Measurements from ENCODE around the gene ZNF865.

The ZNF865 gene

DNA sequence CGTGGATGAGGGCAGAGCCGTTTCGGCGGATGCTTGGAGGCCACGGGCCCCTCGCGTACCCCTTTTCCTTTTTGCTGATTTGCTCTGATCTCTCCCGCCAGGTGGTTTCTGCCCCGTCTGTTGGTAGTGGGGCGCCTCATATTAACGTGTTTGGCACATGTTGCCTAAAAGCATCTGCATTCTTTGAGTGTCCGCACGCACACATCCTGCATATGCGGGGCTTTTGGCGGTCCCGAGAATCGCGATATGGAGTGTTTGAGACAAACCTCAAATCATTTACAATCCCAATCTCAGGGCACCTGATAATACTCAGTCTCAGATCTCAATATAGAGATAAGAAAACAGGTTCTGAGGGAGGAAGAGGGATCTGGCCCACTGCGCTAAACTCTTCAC, 50.2 kb downstream of the ZNF865 start:
- Histone ChIP-seq H3K9me3 (replicated peaks; ENCODE audit: insufficient read depth, low read length) (no peaks in the 10 kb centered on the region), H3K4me2 (ENCODE audit: low read depth, low read length) (peak overlapping the region; percentile 99), H3K27me3 (replicated peaks; ENCODE audit: insufficient read depth, low read length) (no peaks in the 10 kb centered on the region), H3K9me2 (replicated peaks; ENCODE audit: insufficient read depth, low read length) (no peaks in the 10 kb centered on the region), H3K4me1 (ENCODE audit: low read length) (peaks cover 20% of the 10 kb centered on the region; the same call in 1 of the 2 replicates), H3K4me3 (ENCODE audit: low read length) (peak overlapping the region; percentile 91), H3K27ac (ENCODE audit: low read length) (peak overlapping the region; percentile 99), H3K36me3 (replicated peaks; ENCODE audit: insufficient read depth, low read length) (no peaks in the 10 kb centered on the region), H3F3A (ENCODE audit: insufficient read depth, low read length) (peaks cover 4% of the 10 kb centered on the region; the same call in 1 of the 2 replicates), H4K20me1 (ENCODE audit: insufficient read depth, low read length) (peaks cover 41% of the 10 kb centered on the region), H3K79me2 (ENCODE audit: low read length) (peaks cover 58% of the 10 kb centered on the region), H2AFZ (ENCODE audit: low read length) (no peak overlapping the region), H3K9ac (ENCODE audit: low read length) (peak overlapping the region; percentile 100)
- TF ChIP-seq, protein P1, sequence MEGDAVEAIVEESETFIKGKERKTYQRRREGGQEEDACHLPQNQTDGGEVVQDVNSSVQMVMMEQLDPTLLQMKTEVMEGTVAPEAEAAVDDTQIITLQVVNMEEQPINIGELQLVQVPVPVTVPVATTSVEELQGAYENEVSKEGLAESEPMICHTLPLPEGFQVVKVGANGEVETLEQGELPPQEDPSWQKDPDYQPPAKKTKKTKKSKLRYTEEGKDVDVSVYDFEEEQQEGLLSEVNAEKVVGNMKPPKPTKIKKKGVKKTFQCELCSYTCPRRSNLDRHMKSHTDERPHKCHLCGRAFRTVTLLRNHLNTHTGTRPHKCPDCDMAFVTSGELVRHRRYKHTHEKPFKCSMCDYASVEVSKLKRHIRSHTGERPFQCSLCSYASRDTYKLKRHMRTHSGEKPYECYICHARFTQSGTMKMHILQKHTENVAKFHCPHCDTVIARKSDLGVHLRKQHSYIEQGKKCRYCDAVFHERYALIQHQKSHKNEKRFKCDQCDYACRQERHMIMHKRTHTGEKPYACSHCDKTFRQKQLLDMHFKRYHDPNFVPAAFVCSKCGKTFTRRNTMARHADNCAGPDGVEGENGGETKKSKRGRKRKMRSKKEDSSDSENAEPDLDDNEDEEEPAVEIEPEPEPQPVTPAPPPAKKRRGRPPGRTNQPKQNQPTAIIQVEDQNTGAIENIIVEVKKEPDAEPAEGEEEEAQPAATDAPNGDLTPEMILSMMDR (IDR thresholded peaks at IDR 0.05; ENCODE audit: low read length), result no peak
- TF ChIP-seq EZH2 (optimal IDR thresholded peaks at IDR 0.05; ENCODE audit: low read depth, low read length), result no peak
- TF ChIP-seq EZH2phosphoT487 (IDR thresholded peaks at IDR 0.05; ENCODE audit: low read length), result no peak
- no peak for DNase-seq

DNA sequence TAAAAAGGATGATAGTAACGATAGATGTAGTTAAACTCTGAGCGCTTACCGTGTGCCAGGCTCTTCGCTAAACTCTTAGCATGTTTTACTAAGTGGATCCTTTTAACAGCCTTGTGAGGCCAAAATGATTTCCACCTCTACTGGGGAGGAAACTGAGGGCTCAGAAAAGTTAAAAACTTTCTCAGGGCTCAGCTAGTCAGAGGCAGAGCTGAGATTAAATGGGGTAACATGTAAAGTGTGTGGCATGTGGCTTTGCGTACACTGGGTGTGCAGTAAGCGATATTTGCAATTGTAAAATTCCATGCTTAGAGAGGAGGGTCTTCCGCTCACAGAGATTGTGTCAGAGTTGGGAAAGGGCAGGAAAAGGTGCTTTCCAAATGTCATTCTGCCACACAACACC, 51.1 kb downstream of the ZNF865 start:
- Histone ChIP-seq H3F3A (ENCODE audit: insufficient read depth, low read length) (peaks cover 4% of the 10 kb centered on the region; the same call in 1 of the 2 replicates), H3K4me2 (ENCODE audit: low read depth, low read length) (peak overlapping the region; percentile 99), H3K27me3 (replicated peaks; ENCODE audit: insufficient read depth, low read length) (no peaks in the 10 kb centered on the region), H3K9ac (ENCODE audit: low read length) (peak overlapping the region; percentile 100), H3K4me3 (ENCODE audit: low read length) (peak overlapping the region; percentile 91), H3K27ac (ENCODE audit: low read length) (peak overlapping the region; percentile 99; the same call in 1 of the 2 replicates), H3K9me2 (replicated peaks; ENCODE audit: insufficient read depth, low read length) (no peaks in the 10 kb centered on the region), H4K20me1 (ENCODE audit: insufficient read depth, low read length) (peaks cover 41% of the 10 kb centered on the region), H3K36me3 (replicated peaks; ENCODE audit: insufficient read depth, low read length) (no peaks in the 10 kb centered on the region; the same call in 1 of the 2 replicates), H2AFZ (ENCODE audit: low read length) (no peak overlapping the region), H3K9me3 (replicated peaks; ENCODE audit: insufficient read depth, low read length) (no peaks in the 10 kb centered on the region), H3K4me1 (ENCODE audit: low read length) (peaks cover 20% of the 10 kb centered on the region; the same call in 1 of the 2 replicates), H3K79me2 (ENCODE audit: low read length) (peaks cover 67% of the 10 kb centered on the region)
- no peak for DNase-seq
- TF ChIP-seq, protein P1 (IDR thresholded peaks at IDR 0.05; ENCODE audit: low read length), result no peak
- TF ChIP-seq EZH2 (optimal IDR thresholded peaks at IDR 0.05; ENCODE audit: low read depth, low read length) (no peak), EZH2phosphoT487 (IDR thresholded peaks at IDR 0.05; ENCODE audit: low read length) (no peak)

DNA sequence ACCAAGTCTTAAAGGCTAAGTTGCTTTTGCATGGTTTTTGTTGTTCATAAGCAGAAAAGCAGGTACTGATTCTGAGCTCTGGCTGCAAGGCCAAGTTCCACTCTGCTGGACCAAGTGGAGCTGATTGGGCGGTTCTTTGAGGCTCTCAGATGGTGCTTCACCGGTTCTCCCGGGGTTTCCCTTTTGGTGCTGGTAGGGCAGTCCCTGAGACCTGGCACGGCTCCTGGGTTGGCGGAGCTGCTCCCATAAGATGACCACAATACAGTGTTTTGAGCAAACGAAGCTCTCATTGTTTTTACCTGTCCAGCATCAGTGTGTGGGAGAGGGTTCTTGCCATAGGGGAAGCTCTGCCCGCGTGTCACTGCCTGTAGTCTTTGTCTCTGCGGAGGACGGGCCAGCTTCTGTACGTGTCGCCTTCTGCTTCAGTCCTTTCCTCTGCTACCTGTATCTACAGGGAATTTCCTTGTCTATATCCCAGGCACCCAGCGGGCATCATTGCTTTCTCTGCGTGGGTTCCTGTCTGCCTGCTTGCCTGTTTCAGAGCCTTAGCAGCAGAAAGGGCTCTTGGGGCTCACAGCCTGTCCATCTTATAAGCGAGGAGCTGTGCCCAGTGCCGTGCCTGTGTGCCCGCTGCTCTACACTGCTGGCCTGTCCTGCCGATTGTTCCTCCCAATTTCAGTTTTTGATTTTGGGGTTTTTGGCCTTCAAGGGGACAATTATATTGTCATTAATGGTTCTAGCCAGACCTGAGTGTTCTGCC, 51.7 kb downstream of the ZNF865 start:
- H3F3A ChIP-seq (ENCODE audit: insufficient read depth, low read length), result peaks cover 4% of the 10 kb centered on the region; the same call in 1 of the 2 replicates

More for the DNA sequence above, 51.7 kb downstream of the ZNF865 start:
- Histone ChIP-seq H3K4me3 (ENCODE audit: low read length) (peak overlapping the region; percentile 91), H3K27ac (ENCODE audit: low read length) (no peak overlapping the region), H3K27me3 (replicated peaks; ENCODE audit: insufficient read depth, low read length) (no peaks in the 10 kb centered on the region), H3K4me2 (ENCODE audit: low read depth, low read length) (peak overlapping the region; percentile 99), H4K20me1 (ENCODE audit: insufficient read depth, low read length) (peaks cover 41% of the 10 kb centered on the region), H3K9me3 (replicated peaks; ENCODE audit: insufficient read depth, low read length) (no peaks in the 10 kb centered on the region), H2AFZ (ENCODE audit: low read length) (no peak overlapping the region), H3K79me2 (ENCODE audit: low read length) (peaks cover 73% of the 10 kb centered on the region), H3K36me3 (replicated peaks; ENCODE audit: insufficient read depth, low read length) (peaks cover 2% of the 10 kb centered on the region; the same call in 1 of the 2 replicates), H3K4me1 (ENCODE audit: low read length) (peaks cover 20% of the 10 kb centered on the region; the same call in 1 of the 2 replicates), H3K9me2 (replicated peaks; ENCODE audit: insufficient read depth, low read length) (no peaks in the 10 kb centered on the region), H3K9ac (ENCODE audit: low read length) (peak overlapping the region; percentile 100; the same call in 1 of the 2 replicates)
- DNase-seq, result peak; percentile 14
- TF ChIP-seq, protein P1 (IDR thresholded peaks at IDR 0.05; ENCODE audit: low read length), result no peak
- TF ChIP-seq EZH2 (optimal IDR thresholded peaks at IDR 0.05; ENCODE audit: low read depth, low read length), result no peak
- TF ChIP-seq EZH2phosphoT487 (IDR thresholded peaks at IDR 0.05; ENCODE audit: low read length), result no peak
